ENCODE measurements around the gene TNFRSF19.
"Not testable (repeated sequence)": the region's sequence is repeated elsewhere in the genome, so short reads cannot be mapped to it uniquely, and the experiment has no call there.

Gene TNFRSF19

GRCh38 chr13:23570921-23571315 lies 706 bp downstream of the TNFRSF19 start:
- DNase-seq (ENCODE audit: low read depth), result no peak

GRCh38 chr13:23571431-23571830 lies 1.2 kb downstream of the TNFRSF19 start:
- no peak for DNase-seq (ENCODE audit: low read depth)

GRCh38 chr13:23572836-23573235 lies 2.6 kb downstream of the TNFRSF19 start:
- no peak for DNase-seq (ENCODE audit: low read depth)

GRCh38 chr13:23574421-23575145 lies 4.4 kb downstream of the TNFRSF19 start:
- no peak for DNase-seq (ENCODE audit: low read depth)

- DNase-seq (ENCODE audit: low read depth), result no peak
These were observed 5.4 kb downstream of the TNFRSF19 start for GRCh38 chr13:23575632-23576031.

GRCh38 chr13:23578411-23579071 lies 8.3 kb downstream of the TNFRSF19 start:
- DNase-seq (ENCODE audit: low read depth), result peak; percentile 44

GRCh38 chr13:23579072-23579895 lies 9.1 kb downstream of the TNFRSF19 start:
- peak; percentile 85 for DNase-seq (ENCODE audit: low read depth)

GRCh38 chr13:23579896-23580683 lies 9.9 kb downstream of the TNFRSF19 start:
- DNase-seq (ENCODE audit: low read depth), result no peak

GRCh38 chr13:23580684-23581060 lies 10.5 kb downstream of the TNFRSF19 start:
- DNase-seq (ENCODE audit: low read depth), result no peak

- no peak for DNase-seq (ENCODE audit: low read depth)
These were observed 13.3 kb downstream of the TNFRSF19 start for GRCh38 chr13:23583491-23583890.

GRCh38 chr13:23584275-23584674 lies 14.1 kb downstream of the TNFRSF19 start:
- DNase-seq (ENCODE audit: low read depth), result no peak

- DNase-seq (ENCODE audit: low read depth), result no peak
These were observed 16.1 kb downstream of the TNFRSF19 start for GRCh38 chr13:23586336-23586735.

- no peak for DNase-seq (ENCODE audit: low read depth)
These were observed 18.5 kb downstream of the TNFRSF19 start for GRCh38 chr13:23588666-23589065.

- no peak for DNase-seq (ENCODE audit: low read depth)
These were observed 22.4 kb downstream of the TNFRSF19 start for GRCh38 chr13:23592596-23592995.

GRCh38 chr13:23593148-23593547 lies 22.9 kb downstream of the TNFRSF19 start:
- DNase-seq (ENCODE audit: low read depth), result no peak

- not testable (repeated sequence) for DNase-seq (ENCODE audit: low read depth)
These were observed 24.1 kb downstream of the TNFRSF19 start for GRCh38 chr13:23594290-23594689.

- DNase-seq (ENCODE audit: low read depth), result no peak
These were observed 28.2 kb downstream of the TNFRSF19 start for GRCh38 chr13:23598369-23598768.

GRCh38 chr13:23599083-23599925 lies 29.1 kb downstream of the TNFRSF19 start:
- DNase-seq (ENCODE audit: low read depth), result no peak

GRCh38 chr13:23600100-23600499 lies 29.9 kb downstream of the TNFRSF19 start:
- DNase-seq (ENCODE audit: low read depth), result no peak

GRCh38 chr13:23600534-23600933 lies 30.3 kb downstream of the TNFRSF19 start:
- no peak for DNase-seq (ENCODE audit: low read depth)

- no peak for DNase-seq (ENCODE audit: low read depth)
These were observed 35.6 kb downstream of the TNFRSF19 start for GRCh38 chr13:23605831-23606230.
